H1 (cell line): ENCODE measurements around the gene MYCBPAP. TPM values are rescaled to one million over a fixed set of nuclear protein-coding genes. Genes with fewer than 3 reads are reported as not detected.

Experiments used
- CTCF ChIP-seq, 3 experiments: IDR thresholded peaks; 1 replicate in 2 of 3; 2 replicates in 1 of 3; pipeline versions ENCODE4 v1.5.1 to v1.6.1; 2011; ENCODE audit warnings: low read length in 3 of 3, mild to moderate bottlenecking in 3 of 3, inconsistent platforms in 2 of 3, low read depth in 1 of 3, moderate library complexity in 1 of 3; ENCODE audit not compliant: insufficient read depth in 1 of 3; ENCODE audit errors: control extremely low read depth in 1 of 3
- HDAC6 ChIP-seq: IDR thresholded peaks from one replicate; pipeline ENCODE4 v1.7.1; 2012; ENCODE audit warnings: low read depth, mild to moderate bottlenecking, inconsistent platforms, low read length, moderate library complexity
- polyA plus RNA-seq, 7 experiments: library from polyadenylated mRNA; depleted of rRNA in 3 of 7; stranded (reverse) in 5 of 7; unstranded in 2 of 7; fragments of >200 nt in 5 of 7; fragments of 200-250 nt in 2 of 7; gene quantifications; 1 replicate in 5 of 7; 2 replicates in 1 of 7; 4 replicates in 1 of 7; pipeline versions ENCODE4 v1.2.1 to v1.2.3, GENCODE V29; 2011 to 2013; ENCODE audit warnings: missing spikeins in 2 of 7, mixed read lengths in 2 of 7
- total RNA-seq: library from RNA; stranded (reverse); fragmentation: NEBNext Ultra II Directional; extraction: Animal tissue kit (Norgen Biotek cat#: 25700); gene quantifications from 2 replicates; pipeline ENCODE4 v1.2.1, GENCODE V29; 2021

MYCBPAP gene
- total and polyA plus RNA-seq, 2 of the 8 experiments (the other 6 are each of a cell fraction or from before 2014, with no cell fraction given) = 0.89 to 3.3 TPM

- no peak for TF ChIP-seq CTCF (IDR thresholded peaks at IDR 0.05; ENCODE audit: control extremely low read depth in 1 of 3, insufficient read depth in 1 of 3, low read depth in 1 of 3, low read length in 3 of 3)
- no peak for TF ChIP-seq HDAC6
- TF ChIP-seq, all 59 proteins: peak for 0
These were observed 31.5 kb upstream of the MYCBPAP start (continued) for GRCh38 chr17:50476545-50477315.
